CD4-positive, alpha-beta T cell treated with Interleukin-4 for 4 hours (primary cell): ENCODE data around the gene MAD1L1.
"Not testable (repeated sequence)": the region's sequence is repeated elsewhere in the genome, so short reads cannot be mapped to it uniquely, and the experiment has no call there.

Experiments used
- DNase-seq: peaks from one replicate; pipeline ENCODE4 v3.0.0-alpha.2; 2020

MAD1L1 gene

DNA sequence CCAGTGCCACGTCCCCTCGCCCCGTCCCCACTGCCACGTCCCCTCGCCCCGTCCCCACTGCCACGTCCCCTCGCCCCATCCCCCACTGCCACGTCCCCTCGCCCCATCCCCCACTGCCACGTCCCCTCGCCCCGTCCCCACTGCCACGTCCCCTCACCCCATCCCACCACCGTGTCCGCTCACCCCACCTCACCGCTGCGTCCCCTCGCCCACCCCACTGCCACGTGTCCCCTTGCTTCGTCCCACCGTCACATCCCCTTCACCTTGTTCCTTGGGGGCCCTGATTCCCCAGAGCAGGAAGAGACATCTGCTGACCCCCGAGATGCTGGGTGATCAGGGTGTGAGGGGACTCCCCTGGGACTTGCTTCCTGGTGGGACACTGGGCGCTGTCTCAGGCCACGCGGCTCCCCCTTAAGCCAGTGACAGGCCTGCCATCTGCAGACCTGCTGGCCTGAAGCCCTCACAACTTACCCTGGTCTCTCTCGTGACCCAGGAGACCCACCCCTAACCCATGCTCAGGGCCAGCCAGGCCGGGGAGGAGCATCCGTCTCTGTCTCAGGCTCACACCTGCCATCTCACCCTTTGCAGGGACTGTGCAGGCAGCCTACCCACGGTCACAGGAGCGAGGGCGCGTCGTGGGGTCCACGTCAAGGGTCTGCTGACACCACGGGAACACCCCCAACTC is 302.2 kb downstream of the MAD1L1 start:
- DNase-seq, result no peak

GRCh38 chr7:1929349-1929925 is 303.3 kb downstream of the MAD1L1 start:
- not testable (repeated sequence) for DNase-seq

DNA sequence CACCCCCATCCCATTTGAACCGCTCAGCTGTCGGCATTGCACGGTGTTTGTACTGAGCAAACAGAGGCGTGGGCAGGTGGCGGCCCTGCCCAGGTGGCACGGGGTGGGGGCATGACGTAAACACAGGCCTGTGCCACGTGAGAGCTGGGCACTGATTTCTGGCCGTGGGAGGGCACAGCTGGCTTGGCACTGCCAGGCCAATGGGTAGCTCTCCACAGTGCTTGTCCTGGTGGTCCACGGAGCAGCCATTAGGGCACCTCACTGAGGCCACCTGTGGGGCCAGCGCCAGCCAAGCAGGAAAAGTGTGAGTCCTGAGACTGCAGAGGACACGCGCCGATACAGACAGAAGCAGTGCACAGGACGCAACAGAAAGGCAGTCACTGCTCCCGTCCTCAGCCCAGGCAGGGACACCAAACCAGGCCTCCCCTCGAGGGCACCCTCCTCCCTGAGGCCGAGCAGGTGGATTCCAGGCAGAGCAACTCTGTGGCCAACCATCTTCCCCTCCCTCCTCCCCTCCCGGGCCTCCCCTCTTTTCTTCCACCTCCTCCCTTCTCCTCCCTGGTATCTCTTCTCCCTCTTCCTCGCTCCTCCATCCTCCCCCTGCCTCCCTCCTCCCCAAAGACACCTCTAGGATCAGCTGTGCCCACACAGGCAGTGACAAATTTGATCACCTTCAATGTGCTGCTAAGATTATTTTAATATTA is 303.9 kb downstream of the MAD1L1 start:
- no peak for DNase-seq

- no peak for DNase-seq
Measured at GRCh38 chr7:1927937-1928644, 304.7 kb downstream of the MAD1L1 start.

DNA sequence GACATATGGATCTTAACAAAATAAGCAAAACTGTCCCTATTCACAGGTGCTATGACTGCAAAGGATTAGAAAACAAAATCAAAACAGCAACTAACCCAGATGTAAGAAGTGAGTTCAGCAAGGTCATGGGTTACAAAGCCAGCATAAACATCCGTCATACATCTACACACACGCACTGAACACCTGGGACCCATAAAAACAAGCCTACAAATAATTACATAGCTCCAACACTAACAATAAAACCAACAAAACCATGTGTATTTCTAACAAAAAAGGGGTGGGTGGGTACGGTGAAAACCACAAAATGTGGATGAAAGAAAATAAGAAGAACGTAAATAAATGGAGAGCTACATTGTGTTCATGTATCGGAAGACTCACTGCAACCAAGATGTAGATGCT is 305.8 kb downstream of the MAD1L1 start:
- no peak for DNase-seq

DNA sequence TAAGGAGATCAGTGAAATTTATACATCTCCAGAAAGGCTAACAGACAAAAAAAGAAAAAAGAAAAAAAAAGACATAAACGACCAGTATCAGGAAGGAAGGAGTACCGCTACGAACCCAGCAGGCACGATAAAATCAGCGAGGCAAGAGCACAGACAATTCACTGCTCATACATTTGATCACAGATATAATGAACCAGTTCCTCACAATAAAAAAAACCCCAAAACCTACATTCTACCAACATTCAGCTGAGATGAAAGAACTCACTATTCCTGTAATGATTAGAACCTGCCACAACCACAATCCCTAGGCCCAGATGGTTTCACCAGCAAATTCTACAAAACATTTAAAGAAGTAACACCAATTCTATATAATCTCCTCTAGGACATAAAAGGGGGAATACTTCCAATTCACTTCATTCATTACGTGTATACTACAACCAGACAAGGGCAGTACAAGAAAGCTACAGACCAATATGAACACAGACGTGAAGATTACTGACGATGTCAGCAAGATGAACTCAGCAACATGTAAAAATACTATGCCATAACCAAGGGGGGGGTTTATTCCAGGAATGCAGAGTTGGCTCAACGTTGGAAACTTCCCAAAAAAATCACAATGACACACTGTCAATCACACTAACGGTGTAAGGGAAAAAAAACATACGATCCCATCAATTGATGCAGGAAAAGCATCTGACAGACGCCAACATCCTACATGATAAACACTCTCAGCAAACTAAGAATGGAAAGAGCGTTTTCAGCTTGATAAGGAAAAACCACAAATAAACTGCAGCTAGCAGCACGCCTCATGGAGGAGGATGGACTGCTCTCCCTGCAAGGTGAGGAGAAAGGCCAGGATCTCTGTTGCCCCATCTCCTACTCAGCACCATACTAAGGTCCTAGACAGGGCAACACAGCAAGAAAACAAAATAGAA is 306.5 kb downstream of the MAD1L1 start:
- DNase-seq, result peak; percentile 47

- DNase-seq, result no peak
Measured at GRCh38 chr7:1925349-1925748, 307.4 kb downstream of the MAD1L1 start.

GRCh38 chr7:1924258-1924817 is 308.4 kb downstream of the MAD1L1 start:
- no peak for DNase-seq

GRCh38 chr7:1923409-1924257 is 309.1 kb downstream of the MAD1L1 start:
- no peak for DNase-seq

GRCh38 chr7:1922870-1923236 is 309.9 kb downstream of the MAD1L1 start:
- no peak for DNase-seq

- DNase-seq, result no peak
Measured at GRCh38 chr7:1922071-1922869, 310.5 kb downstream of the MAD1L1 start.

GRCh38 chr7:1920881-1921280 is 311.9 kb downstream of the MAD1L1 start:
- no peak for DNase-seq

GRCh38 chr7:1920266-1920681 is 312.5 kb downstream of the MAD1L1 start:
- peak; percentile 46 for DNase-seq

- no peak for DNase-seq
Measured at GRCh38 chr7:1919539-1920265, 313.0 kb downstream of the MAD1L1 start.

GRCh38 chr7:1918881-1919525 is 313.7 kb downstream of the MAD1L1 start:
- DNase-seq, result no peak

- DNase-seq, result no peak
Measured at GRCh38 chr7:1918063-1918645, 314.6 kb downstream of the MAD1L1 start.

GRCh38 chr7:1917221-1918062 is 315.3 kb downstream of the MAD1L1 start:
- DNase-seq, result no peak

DNA sequence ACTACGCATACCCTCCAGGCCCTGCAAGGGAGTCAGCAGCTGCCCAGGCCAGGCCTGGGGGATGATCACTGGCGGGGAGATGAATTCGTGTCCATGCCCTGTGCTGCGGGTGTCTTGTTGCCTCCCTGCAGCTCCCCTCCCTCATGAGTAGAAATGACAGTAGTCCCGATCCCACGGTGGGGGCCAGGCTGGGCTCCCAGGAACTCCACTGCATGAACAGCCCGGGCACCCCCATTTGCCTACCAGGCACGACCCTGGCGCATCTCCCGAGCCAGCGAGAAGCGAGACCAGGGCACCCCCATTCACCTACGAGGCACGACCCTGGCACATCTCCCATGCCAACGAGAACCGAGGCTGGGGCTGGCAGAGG is 316.2 kb downstream of the MAD1L1 start:
- DNase-seq, result no peak
